Stimulated activated CD8-positive, alpha-beta memory T cell treated with anti-CD3 and anti-CD28 coated beads, Interleukin-12 subunit alpha, Interleukin-12 subunit beta, amount 100 ng/mL, for 1 hour (primary cell): Measurements from ENCODE around the gene PKP4.

Experiments used
- DNase-seq: peaks from one replicate; pipeline ENCODE4 v3.0.0-alpha.2; 2020; ENCODE audit warnings: low read depth

Gene PKP4

GRCh38 chr2:158718851-158719250 lies 262.1 kb downstream of the PKP4 start:
- no peak for DNase-seq

GRCh38 chr2:158719403-158719802 lies 262.7 kb downstream of the PKP4 start:
- DNase-seq, result no peak

- no peak for DNase-seq
Observed at GRCh38 chr2:158722266-158723105, 265.7 kb downstream of the PKP4 start.

- no peak for DNase-seq
Observed at GRCh38 chr2:158723181-158723838, 266.6 kb downstream of the PKP4 start.

GRCh38 chr2:158723921-158724802 lies 267.4 kb downstream of the PKP4 start:
- DNase-seq, result no peak

GRCh38 chr2:158724803-158725381 lies 268.1 kb downstream of the PKP4 start:
- no peak for DNase-seq

DNA sequence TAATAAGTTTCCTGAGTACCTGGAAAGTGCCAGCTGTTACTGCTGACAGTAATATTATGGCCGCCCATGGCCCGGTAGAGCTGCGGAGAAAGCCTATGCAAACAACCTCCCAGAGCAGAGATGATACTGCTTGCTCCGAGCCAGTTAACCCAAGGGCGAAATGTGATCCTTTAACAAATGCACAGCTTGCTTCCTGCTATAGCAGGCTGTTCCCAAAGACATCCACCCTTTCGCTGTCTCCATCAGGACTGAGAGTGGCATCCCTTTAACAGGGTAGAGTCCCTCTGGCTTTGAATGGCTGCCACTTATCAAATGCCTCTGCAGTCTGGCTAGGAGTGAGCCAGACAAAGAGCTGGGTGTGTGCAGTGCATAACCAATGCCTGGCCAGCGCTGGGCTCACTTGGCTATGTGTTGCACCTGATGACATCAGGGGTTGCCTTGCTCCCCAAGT lies 268.7 kb downstream of the PKP4 start:
- no peak for DNase-seq

DNA sequence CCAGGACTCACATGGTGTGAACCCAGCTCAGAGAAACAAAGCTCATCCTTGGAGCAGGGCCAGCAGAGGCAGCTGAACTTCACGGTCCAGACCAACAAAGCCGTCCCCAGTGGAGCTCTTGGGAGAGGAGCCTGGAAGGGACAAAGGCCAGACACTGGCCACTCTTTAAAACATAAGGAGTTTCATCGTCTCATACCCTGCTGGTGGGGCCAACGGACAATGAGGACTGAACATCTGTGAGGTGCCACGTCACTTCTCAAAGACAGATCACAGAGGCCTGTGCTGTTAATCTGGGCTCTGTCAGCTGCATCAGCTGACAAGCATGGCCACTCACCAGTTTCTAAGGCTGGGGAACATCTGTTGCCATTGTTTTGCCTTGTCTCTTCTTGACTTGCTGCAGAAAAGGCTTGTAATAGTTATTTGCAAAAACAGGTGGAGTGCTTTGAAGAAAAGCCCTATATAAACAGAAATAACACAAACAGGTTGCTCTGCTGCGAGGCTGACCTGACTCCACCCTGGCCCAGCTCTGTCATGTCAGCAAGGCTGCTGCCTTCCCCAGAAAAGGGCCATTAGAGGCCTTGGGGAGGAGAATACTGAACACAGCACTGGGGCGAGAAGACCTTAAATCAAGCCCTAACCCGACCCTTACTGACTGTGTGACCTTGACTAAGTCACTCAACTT lies 270.3 kb downstream of the PKP4 start:
- DNase-seq, result no peak

DNA sequence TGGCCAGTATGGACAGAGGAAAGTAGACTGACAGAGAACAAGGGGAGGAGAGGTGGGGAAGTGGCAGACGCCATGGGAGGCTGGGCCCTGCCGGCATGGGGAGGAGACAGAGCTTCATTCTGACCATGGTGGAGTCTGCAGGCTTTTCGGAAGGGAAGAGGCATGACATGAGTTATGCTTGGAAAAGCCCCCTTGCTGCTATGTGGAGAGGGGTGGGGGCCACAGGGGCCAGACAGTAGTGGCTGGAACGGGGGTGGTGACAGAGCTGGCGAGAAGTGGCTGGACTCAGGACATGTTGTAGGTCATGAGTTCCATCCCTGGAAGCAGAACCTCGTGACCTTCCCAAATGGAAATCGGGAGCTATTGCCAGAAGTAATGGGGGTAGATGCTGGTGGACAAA lies 271.7 kb downstream of the PKP4 start:
- no peak for DNase-seq

GRCh38 chr2:158729451-158729850 lies 272.7 kb downstream of the PKP4 start:
- no peak for DNase-seq

- no peak for DNase-seq
Observed at GRCh38 chr2:158729873-158730620, 273.3 kb downstream of the PKP4 start.

DNA sequence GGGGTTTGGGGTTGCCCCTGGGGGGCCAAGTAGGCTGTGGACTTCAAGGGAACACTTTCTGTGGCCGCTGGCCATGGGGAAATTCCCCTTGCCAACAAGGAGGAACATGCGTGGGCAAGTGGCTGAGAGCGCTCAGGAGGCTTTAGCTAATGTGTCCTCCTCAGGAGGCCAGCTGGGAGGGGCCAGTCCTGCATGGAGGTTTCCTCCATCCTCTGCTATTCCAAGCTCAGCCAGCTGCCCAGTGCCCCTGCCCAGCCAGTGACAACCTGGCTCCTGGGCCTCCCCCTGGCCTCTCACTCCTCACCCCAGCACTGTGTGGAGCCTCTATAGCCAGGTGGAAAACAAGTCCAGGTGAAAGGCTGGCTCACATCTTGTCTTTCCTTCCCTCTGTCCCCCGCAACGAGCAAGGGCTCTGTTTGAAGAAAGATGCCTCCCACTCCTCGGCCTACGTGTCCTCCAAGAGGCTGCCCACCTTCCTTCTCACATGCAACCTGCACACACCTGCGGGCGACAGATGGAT lies 273.9 kb downstream of the PKP4 start:
- no peak for DNase-seq

GRCh38 chr2:158731386-158731785 lies 274.6 kb downstream of the PKP4 start:
- no peak for DNase-seq
